ENCODE measurements around the gene CASQ2. TPM values are rescaled to one million over a fixed set of nuclear protein-coding genes. Genes with fewer than 3 reads are reported as not detected.

The CASQ2 gene
- total and polyA plus RNA-seq, 2 of the 13 experiments (the other 11 are each of a cell fraction or from before 2014, with no cell fraction given), result not detected

- TF ChIP-seq CSRNP2 (CRISPR knock-in tag; conservative IDR thresholded peaks at IDR 0.05; ENCODE audit: low read depth) (no peak), TCF12 (IDR thresholded peaks at IDR 0.05) (no peak), TCF12 (CRISPR knock-in tag; IDR thresholded peaks at IDR 0.05) (no peak), SNAPC4 (CRISPR knock-in tag; IDR thresholded peaks at IDR 0.05) (no peak), SP4 (CRISPR knock-in tag; IDR thresholded peaks at IDR 0.05) (no peak), SP140L (CRISPR knock-in tag; IDR thresholded peaks at IDR 0.05; ENCODE audit: borderline replicate concordance) (no peak), SRF (IDR thresholded peaks at IDR 0.05; ENCODE audit: low read depth, low read length) (no peak)
Measured at GRCh38 chr1:115768549-115768948, at the start of gene CASQ2 (continued).

- Histone ChIP-seq H3K4me2 (ENCODE audit: low read depth, low read length) (no peak overlapping the region), H3K9ac (ENCODE audit: insufficient read depth, low read depth, low read length) (no peak overlapping the region), H3K27ac (ENCODE audit: extremely low read length, insufficient read depth, low read length) (no peak overlapping the region), H3K36me3 (replicated peaks in 1 of 2; ENCODE audit: control insufficient read depth in 1 of 2, insufficient read depth in 2 of 2, low read length in 2 of 2) (no peaks in the 10 kb centered on the region), H4K20me1 (ENCODE audit: insufficient read depth, low read length) (no peaks in the 10 kb centered on the region), H3K27me3 (ENCODE audit: control insufficient read depth in 1 of 2, insufficient read depth in 2 of 2, low read length in 2 of 2) (no peaks in the 10 kb centered on the region), H3K9me3 (ENCODE audit: low read length) (no peaks in the 10 kb centered on the region), H3K79me2 (ENCODE audit: insufficient read depth, low read length) (no peaks in the 10 kb centered on the region), H3K4me3 (replicated peaks in 1 of 3; ENCODE audit: insufficient read depth in 1 of 3, low read depth in 2 of 3, low read length in 3 of 3) (no peak overlapping the region), H2AFZ (ENCODE audit: low read length) (no peak overlapping the region), H3K4me1 (ENCODE audit: insufficient read depth, low read length) (peaks cover 7% of the 10 kb centered on the region; the same call in 1 of the 2 replicates)
- WGBS (ENCODE audit: low lambda C conversion rate), result 14% methylated on average over 3 of the region's 3 CpGs
- ChIA-PET POLR2A (no interaction called here), CTCF (ENCODE audit: low intra/inter-chr PET ratio, low total read pairs) (no interaction called here)
- no peak for DNase-seq (ENCODE audit: low spot score)
- BruUV-seq (replicated peaks), result no TSS peak
- intact Hi-C loops (cut with micrococcal nuclease; ENCODE audit: unreplicated experiment) (no loop called here), in situ Hi-C loops (cut with HindIII; ENCODE audit: extremely low pct_ligation_motif_present, low pct_unique_long_range_greater_than_20kb) (no loop called here)
- ATAC-seq, result no peak
- no peak for FAIRE-seq
- TF ChIP-seq TEAD3 (CRISPR knock-in tag; optimal IDR thresholded peaks at IDR 0.05; ENCODE audit: borderline replicate concordance) (no peak), HNRNPUL1 (IDR thresholded peaks at IDR 0.05; ENCODE audit: low read depth, low read length) (no peak), ZSCAN22 (CRISPR knock-in tag; IDR thresholded peaks at IDR 0.05) (no peak), TFDP1 (CRISPR knock-in tag; IDR thresholded peaks at IDR 0.05; ENCODE audit: borderline replicate concordance) (no peak), ARID4A (CRISPR knock-in tag; IDR thresholded peaks at IDR 0.05; ENCODE audit: borderline replicate concordance) (no peak)
Measured at GRCh38 chr1:115815694-115816093, 47.2 kb upstream of the CASQ2 start.
